ENCODE measurements around the gene MRPL39.

The MRPL39 gene

GRCh38 chr21:25560271-25560685, 47.0 kb downstream of the MRPL39 start:
- Histone ChIP-seq H2AFZ (ENCODE audit: insufficient read depth, low read length, poor library complexity) (no peak overlapping the region), H2BK12ac (ENCODE audit: low read length) (no peak overlapping the region), H3K79me2 (ENCODE audit: control insufficient read depth, insufficient read depth, low read length, poor library complexity) (no peaks in the 10 kb centered on the region), H2BK120ac (ENCODE audit: insufficient read depth, low read length, poor library complexity) (no peak overlapping the region), H3K27ac (ENCODE audit: low read depth, low read length) (no peak overlapping the region), H3K4ac (ENCODE audit: low read depth, low read length) (no peak overlapping the region), H4K12ac (ENCODE audit: low read depth, low read length) (no peak overlapping the region), H3K4me3 (ENCODE audit: low read depth, low read length) (no peak overlapping the region), H3K4me1 (ENCODE audit: control insufficient read depth in 1 of 2, insufficient read depth in 2 of 2, low read length in 2 of 2) (peaks cover 4 to 8% of the 10 kb centered on the region in 2 experiments), H2BK5ac (ENCODE audit: low read depth, low read length, poor library complexity) (no peak overlapping the region), H3K23ac (ENCODE audit: low read length) (no peak overlapping the region), H3K4me2 (ENCODE audit: low read length) (no peak overlapping the region), H3K79me1 (ENCODE audit: low read length) (no peaks in the 10 kb centered on the region), H3K18ac (ENCODE audit: low read length) (no peak overlapping the region), H3K9ac (ENCODE audit: low read length) (no peak overlapping the region), H3K27me3 (ENCODE audit: insufficient read depth, low read length) (peaks cover 5% of the 10 kb centered on the region), H4K91ac (ENCODE audit: low read depth, low read length) (no peak overlapping the region), H3K36me3 (ENCODE audit: control insufficient read depth in 1 of 2, insufficient read depth in 2 of 2, low read length in 2 of 2) (no peaks in the 10 kb centered on the region), H3K14ac (ENCODE audit: low read length) (no peak overlapping the region), H3K9me3 (ENCODE audit: insufficient read depth, low read depth, low read length) (no peaks in the 10 kb centered on the region), H4K8ac (ENCODE audit: low read depth, low read length) (no peak overlapping the region), H2AK5ac (ENCODE audit: low read length) (no peak overlapping the region)
- peak in 1 of 2 donors; percentile 26 for DNase-seq
- no CpG with 5 or more reads among the region's 4 CpGs for WGBS (ENCODE audit: extremely low coverage, insufficient coverage, insufficient read length)

- H3K79me1 ChIP-seq (ENCODE audit: low read length) = no peaks in the 10 kb centered on the region
- H3K4me1 ChIP-seq (ENCODE audit: control insufficient read depth in 1 of 2, insufficient read depth in 2 of 2, low read length in 2 of 2) = peaks cover 4 to 8% of the 10 kb centered on the region in 2 experiments
- H4K12ac ChIP-seq (ENCODE audit: low read depth, low read length) = no peak overlapping the region
- no peak overlapping the region for H3K4me3 ChIP-seq (ENCODE audit: low read depth, low read length)
- no peak overlapping the region for H3K4ac ChIP-seq (ENCODE audit: low read depth, low read length)
- H3K27ac ChIP-seq (ENCODE audit: low read depth, low read length) = no peak overlapping the region
- H3K4me2 ChIP-seq (ENCODE audit: low read length) = no peak overlapping the region
- no peaks in the 10 kb centered on the region for H3K9me3 ChIP-seq (ENCODE audit: insufficient read depth, low read depth, low read length)
- no peak overlapping the region for H4K8ac ChIP-seq (ENCODE audit: low read depth, low read length)
- H2AK5ac ChIP-seq (ENCODE audit: low read length) = no peak overlapping the region
- no peak for DNase-seq
- H4K91ac ChIP-seq (ENCODE audit: low read depth, low read length) = no peak overlapping the region
- H3K27me3 ChIP-seq (ENCODE audit: insufficient read depth, low read length) = peaks cover 5% of the 10 kb centered on the region
- H2BK5ac ChIP-seq (ENCODE audit: low read depth, low read length, poor library complexity) = no peak overlapping the region
- no peak overlapping the region for H3K18ac ChIP-seq (ENCODE audit: low read length)
- no peak overlapping the region for H2BK120ac ChIP-seq (ENCODE audit: insufficient read depth, low read length, poor library complexity)
- WGBS (ENCODE audit: extremely low coverage, insufficient coverage, insufficient read length) = no CpG with 5 or more reads among the region's 1 CpG
- H2AFZ ChIP-seq (ENCODE audit: insufficient read depth, low read length, poor library complexity) = no peak overlapping the region
- H3K79me2 ChIP-seq (ENCODE audit: control insufficient read depth, insufficient read depth, low read length, poor library complexity) = no peaks in the 10 kb centered on the region
- no peak overlapping the region for H3K14ac ChIP-seq (ENCODE audit: low read length)
- no peak overlapping the region for H3K23ac ChIP-seq (ENCODE audit: low read length)
- no peaks in the 10 kb centered on the region for H3K36me3 ChIP-seq (ENCODE audit: control insufficient read depth in 1 of 2, insufficient read depth in 2 of 2, low read length in 2 of 2)
- no peak overlapping the region for H3K9ac ChIP-seq (ENCODE audit: low read length)
- H2BK12ac ChIP-seq (ENCODE audit: low read length) = no peak overlapping the region
Observed at GRCh38 chr21:25559746-25560145, 47.5 kb downstream of the MRPL39 start.

GRCh38 chr21:25558123-25558522, 49.2 kb downstream of the MRPL39 start:
- Histone ChIP-seq H2BK5ac (ENCODE audit: low read depth, low read length, poor library complexity) (no peak overlapping the region), H4K12ac (ENCODE audit: low read depth, low read length) (no peak overlapping the region), H3K27me3 (ENCODE audit: insufficient read depth, low read length) (peaks cover 5% of the 10 kb centered on the region), H3K14ac (ENCODE audit: low read length) (no peak overlapping the region), H3K9me3 (ENCODE audit: insufficient read depth, low read depth, low read length) (no peaks in the 10 kb centered on the region), H3K9ac (ENCODE audit: low read length) (no peak overlapping the region), H3K23ac (ENCODE audit: low read length) (no peak overlapping the region), H3K79me2 (ENCODE audit: control insufficient read depth, insufficient read depth, low read length, poor library complexity) (no peaks in the 10 kb centered on the region), H3K18ac (ENCODE audit: low read length) (no peak overlapping the region), H4K91ac (ENCODE audit: low read depth, low read length) (no peak overlapping the region), H3K4ac (ENCODE audit: low read depth, low read length) (no peak overlapping the region), H3K79me1 (ENCODE audit: low read length) (no peaks in the 10 kb centered on the region), H2AFZ (ENCODE audit: insufficient read depth, low read length, poor library complexity) (no peak overlapping the region), H3K4me2 (ENCODE audit: low read length) (no peak overlapping the region), H3K4me1 (ENCODE audit: control insufficient read depth in 1 of 2, insufficient read depth in 2 of 2, low read length in 2 of 2) (peaks cover 4 to 8% of the 10 kb centered on the region in 2 experiments), H3K27ac (ENCODE audit: low read depth, low read length) (no peak overlapping the region), H4K8ac (ENCODE audit: low read depth, low read length) (no peak overlapping the region), H2BK12ac (ENCODE audit: low read length) (no peak overlapping the region), H3K4me3 (ENCODE audit: low read depth, low read length) (no peak overlapping the region), H3K36me3 (ENCODE audit: control insufficient read depth in 1 of 2, insufficient read depth in 2 of 2, low read length in 2 of 2) (no peaks in the 10 kb centered on the region), H2BK120ac (ENCODE audit: insufficient read depth, low read length, poor library complexity) (no peak overlapping the region), H2AK5ac (ENCODE audit: low read length) (no peak overlapping the region)
- WGBS (ENCODE audit: extremely low coverage, insufficient coverage, insufficient read length) = no CpG with 5 or more reads among the region's 2 CpGs
- no peak for DNase-seq

- no peak overlapping the region for H3K9ac ChIP-seq (ENCODE audit: low read length)
Observed at GRCh38 chr21:25557180-25557579, 50.1 kb downstream of the MRPL39 start.

More at GRCh38 chr21:25557180-25557579, 50.1 kb downstream of the MRPL39 start:
- no peak overlapping the region for H2AK5ac ChIP-seq (ENCODE audit: low read length)
- H3K27ac ChIP-seq (ENCODE audit: low read depth, low read length) = no peak overlapping the region
- no peak overlapping the region for H2BK120ac ChIP-seq (ENCODE audit: insufficient read depth, low read length, poor library complexity)
- H3K36me3 ChIP-seq (ENCODE audit: control insufficient read depth in 1 of 2, insufficient read depth in 2 of 2, low read length in 2 of 2) = no peaks in the 10 kb centered on the region
- H3K4ac ChIP-seq (ENCODE audit: low read depth, low read length) = no peak overlapping the region
- H4K91ac ChIP-seq (ENCODE audit: low read depth, low read length) = no peak overlapping the region
- no peak overlapping the region for H3K14ac ChIP-seq (ENCODE audit: low read length)
- H4K12ac ChIP-seq (ENCODE audit: low read depth, low read length) = no peak overlapping the region
- H3K27me3 ChIP-seq (ENCODE audit: insufficient read depth, low read length) = peaks cover 2% of the 10 kb centered on the region
- WGBS (ENCODE audit: extremely low coverage, insufficient coverage, insufficient read length) = no CpG with 5 or more reads among the region's 1 CpG
- no peak overlapping the region for H4K8ac ChIP-seq (ENCODE audit: low read depth, low read length)
- no peak overlapping the region for H3K23ac ChIP-seq (ENCODE audit: low read length)
- H2BK12ac ChIP-seq (ENCODE audit: low read length) = no peak overlapping the region
- DNase-seq = no peak
- H3K79me2 ChIP-seq (ENCODE audit: control insufficient read depth, insufficient read depth, low read length, poor library complexity) = no peaks in the 10 kb centered on the region
- no peak overlapping the region for H3K4me2 ChIP-seq (ENCODE audit: low read length)
- H3K18ac ChIP-seq (ENCODE audit: low read length) = no peak overlapping the region
- no peak overlapping the region for H2BK5ac ChIP-seq (ENCODE audit: low read depth, low read length, poor library complexity)
- H3K4me3 ChIP-seq (ENCODE audit: low read depth, low read length) = no peak overlapping the region
- H3K4me1 ChIP-seq (ENCODE audit: control insufficient read depth in 1 of 2, insufficient read depth in 2 of 2, low read length in 2 of 2) = peaks cover 2 to 6% of the 10 kb centered on the region in 2 experiments
- H2AFZ ChIP-seq (ENCODE audit: insufficient read depth, low read length, poor library complexity) = no peak overlapping the region
- no peaks in the 10 kb centered on the region for H3K9me3 ChIP-seq (ENCODE audit: insufficient read depth, low read depth, low read length)
- H3K79me1 ChIP-seq (ENCODE audit: low read length) = no peaks in the 10 kb centered on the region
